Hepatocyte (in vitro differentiated cells): ENCODE measurements around the gene DNAJC30. TPM values are rescaled to one million over a fixed set of nuclear protein-coding genes. Genes with fewer than 3 reads are reported as not detected.
"Not testable (repeated sequence)": the region's sequence is repeated elsewhere in the genome, so short reads cannot be mapped to it uniquely, and the experiment has no call there.

Source experiments
- DNase-seq: peaks from one replicate; pipeline ENCODE4 v3.0.0-alpha.2; 2016; ENCODE audit warnings: low spot score
- H2AFZ ChIP-seq: fragments of 200-600 bp; sonication (generic); 2 replicates; pipeline ENCODE4 v1.6.0; 2016; ENCODE audit warnings: antibody characterized with exemption, mild to moderate bottlenecking
- H3K27ac ChIP-seq: fragments of 200-600 bp; sonication (generic); 2 replicates; pipeline ENCODE4 v1.5.1; 2016; ENCODE audit warnings: mild to moderate bottlenecking
- H3K27me3 ChIP-seq: fragments of 200-600 bp; sonication (generic); 2 replicates; pipeline ENCODE4 v1.6.1; 2016
- H3K36me3 ChIP-seq: fragments of 200-600 bp; sonication (generic); replicated peaks from 2 replicates; pipeline ENCODE4 v1.5.1; 2016; ENCODE audit warnings: low read depth; ENCODE audit not compliant: insufficient read depth
- H3K4me1 ChIP-seq: fragments of 200-600 bp; sonication (generic); 2 replicates; pipeline ENCODE4 v1.5.1; 2016; ENCODE audit warnings: mild to moderate bottlenecking, moderate library complexity; ENCODE audit not compliant: insufficient read depth
- H3K4me2 ChIP-seq: fragments of 200-600 bp; sonication (generic); 2 replicates; pipeline ENCODE4 v1.6.0; 2016
- H3K4me3 ChIP-seq: fragments of 200-600 bp; sonication (generic); 2 replicates; pipeline ENCODE4 v1.5.1; 2016; ENCODE audit warnings: mild to moderate bottlenecking
- H3K79me2 ChIP-seq: fragments of 200-600 bp; sonication (generic); 2 replicates; pipeline ENCODE4 v1.6.0; 2017; ENCODE audit warnings: mild to moderate bottlenecking
- H3K9me2 ChIP-seq: fragments of 200-600 bp; sonication (generic); replicated peaks from 2 replicates; pipeline ENCODE4 v1.6.0; 2017; ENCODE audit warnings: mild to moderate bottlenecking; ENCODE audit not compliant: insufficient read depth
- H3K9me3 ChIP-seq: fragments of 200-600 bp; sonication (generic); 2 replicates; pipeline ENCODE4 v1.5.1; 2016; ENCODE audit warnings: low read depth, mild to moderate bottlenecking
- H4K20me1 ChIP-seq: fragments of 200-600 bp; sonication (generic); 2 replicates; pipeline ENCODE4 v1.6.0; 2016; ENCODE audit warnings: mild to moderate bottlenecking; ENCODE audit not compliant: insufficient read depth, poor library complexity, severe bottlenecking
- EZH2 ChIP-seq: fragments of 200-600 bp; sonication (generic); IDR thresholded peaks from 2 replicates; pipeline ENCODE4 v1.6.1; 2016; ENCODE audit warnings: antibody characterized with exemption, mild to moderate bottlenecking, borderline replicate concordance
- EZH2phosphoT487 ChIP-seq: fragments of 200-600 bp; sonication (generic); IDR thresholded peaks from one replicate; pipeline ENCODE4 v1.6.1; 2018; ENCODE audit warnings: antibody characterized with exemption, mild to moderate bottlenecking, low read depth, moderate library complexity; ENCODE audit not compliant: unreplicated experiment, severe bottlenecking
- WGBS: methylation state at CpG from one replicate; pipeline ENCODE4 v1.1.6; 2016; ENCODE audit warnings: low lambda C conversion rate; ENCODE audit errors: missing lambda C conversion rate; 5-methylcytosine and 5-hydroxymethylcytosine counted together
- polyA plus RNA-seq: library from polyadenylated mRNA; unstranded; fragments of >200 nt; fragmentation: Nextera tagmentation; extraction: Ambion mirVana; gene quantifications from 2 replicates; pipeline ENCODE4 v1.2.1, GENCODE V29; 2016
- total RNA-seq: library from RNA; depleted of rRNA; stranded (reverse); fragments of >200 nt; gene quantifications from 2 replicates; pipeline ENCODE4 v1.2.3, GENCODE V29; 2014
- TF ChIP-seq, protein P1 (sequence below): fragments of 200-600 bp; sonication (generic); IDR thresholded peaks from 2 replicates; pipeline ENCODE4 v1.5.1; 2016; ENCODE audit warnings: antibody characterized with exemption, mild to moderate bottlenecking; ENCODE audit not compliant: poor library complexity

DNAJC30 gene
- total and polyA plus RNA-seq, 2 experiments from 2014 or later: 3.0 to 13.9 TPM

DNA sequence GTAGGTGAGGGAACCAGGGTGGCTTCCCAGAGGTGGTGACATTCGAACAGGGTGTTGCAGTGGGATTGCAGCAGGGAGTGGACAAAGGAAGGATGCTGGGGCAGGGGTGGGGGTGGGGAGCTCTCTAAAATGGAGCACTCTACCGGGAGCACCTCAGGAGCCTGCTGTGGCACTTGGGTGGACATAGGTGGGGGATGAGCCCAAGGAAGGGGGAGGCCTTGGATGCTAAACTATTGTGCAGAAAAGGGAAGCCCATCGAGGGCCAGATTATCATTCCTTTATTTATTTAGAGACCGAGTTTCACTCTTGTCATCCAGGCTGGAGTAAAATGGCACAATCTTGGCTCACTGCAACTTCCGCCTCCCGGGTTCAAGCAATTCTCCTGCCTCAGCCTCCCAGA, 39.5 kb upstream of the DNAJC30 start:
- H3K36me3 ChIP-seq: no peaks in the 10 kb centered on the region
- no peaks in the 10 kb centered on the region for H3K9me3 ChIP-seq
- H3K79me2 ChIP-seq: peaks cover 16% of the 10 kb centered on the region
- no peak overlapping the region for H3K27ac ChIP-seq
- TF ChIP-seq, protein P1, sequence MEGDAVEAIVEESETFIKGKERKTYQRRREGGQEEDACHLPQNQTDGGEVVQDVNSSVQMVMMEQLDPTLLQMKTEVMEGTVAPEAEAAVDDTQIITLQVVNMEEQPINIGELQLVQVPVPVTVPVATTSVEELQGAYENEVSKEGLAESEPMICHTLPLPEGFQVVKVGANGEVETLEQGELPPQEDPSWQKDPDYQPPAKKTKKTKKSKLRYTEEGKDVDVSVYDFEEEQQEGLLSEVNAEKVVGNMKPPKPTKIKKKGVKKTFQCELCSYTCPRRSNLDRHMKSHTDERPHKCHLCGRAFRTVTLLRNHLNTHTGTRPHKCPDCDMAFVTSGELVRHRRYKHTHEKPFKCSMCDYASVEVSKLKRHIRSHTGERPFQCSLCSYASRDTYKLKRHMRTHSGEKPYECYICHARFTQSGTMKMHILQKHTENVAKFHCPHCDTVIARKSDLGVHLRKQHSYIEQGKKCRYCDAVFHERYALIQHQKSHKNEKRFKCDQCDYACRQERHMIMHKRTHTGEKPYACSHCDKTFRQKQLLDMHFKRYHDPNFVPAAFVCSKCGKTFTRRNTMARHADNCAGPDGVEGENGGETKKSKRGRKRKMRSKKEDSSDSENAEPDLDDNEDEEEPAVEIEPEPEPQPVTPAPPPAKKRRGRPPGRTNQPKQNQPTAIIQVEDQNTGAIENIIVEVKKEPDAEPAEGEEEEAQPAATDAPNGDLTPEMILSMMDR: no peak
- TF ChIP-seq EZH2 (no peak), EZH2phosphoT487 (no peak)
- H3K4me2 ChIP-seq: no peak overlapping the region
- H3K4me3 ChIP-seq: no peak overlapping the region
- no peaks in the 10 kb centered on the region for H3K9me2 ChIP-seq
- peaks cover 9% of the 10 kb centered on the region for H3K4me1 ChIP-seq
- H4K20me1 ChIP-seq: no peaks in the 10 kb centered on the region
- H2AFZ ChIP-seq: no peak overlapping the region
- 79% methylated on average over 6 of the region's 6 CpGs for WGBS
- no peak for DNase-seq
- H3K27me3 ChIP-seq: no peaks in the 10 kb centered on the region

DNA sequence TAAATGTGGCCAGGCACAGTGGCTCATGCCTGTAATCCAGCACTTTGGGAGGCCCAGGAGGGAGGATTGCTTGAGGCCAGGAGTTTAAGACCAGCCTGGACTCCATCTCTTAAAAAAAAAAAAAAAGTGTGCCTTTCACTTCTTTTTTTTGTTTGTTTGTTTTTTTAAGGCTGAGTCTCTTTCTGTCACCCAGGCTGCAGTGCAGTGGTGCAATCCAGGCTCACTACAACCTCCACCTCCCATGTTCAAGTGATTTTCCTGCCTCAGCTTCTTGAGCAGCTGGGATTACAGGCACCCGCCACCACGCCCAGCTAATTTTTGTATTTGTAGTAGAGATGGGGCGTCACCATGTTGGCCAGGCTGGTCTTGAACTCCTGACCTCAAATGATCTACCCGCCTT, 38.9 kb upstream of the DNAJC30 start:
- not testable (repeated sequence) for H4K20me1 ChIP-seq, H3K27ac ChIP-seq, H3K9me2 ChIP-seq, H3K9me3 ChIP-seq, DNase-seq, H2AFZ ChIP-seq, H3K4me3 ChIP-seq, H3K27me3 ChIP-seq, H3K36me3 ChIP-seq, H3K4me2 ChIP-seq
- peaks cover 22% of the 10 kb centered on the region for H3K79me2 ChIP-seq
- WGBS: 88% methylated on average over 4 of the region's 4 CpGs
- peaks cover 15% of the 10 kb centered on the region for H3K4me1 ChIP-seq

DNA sequence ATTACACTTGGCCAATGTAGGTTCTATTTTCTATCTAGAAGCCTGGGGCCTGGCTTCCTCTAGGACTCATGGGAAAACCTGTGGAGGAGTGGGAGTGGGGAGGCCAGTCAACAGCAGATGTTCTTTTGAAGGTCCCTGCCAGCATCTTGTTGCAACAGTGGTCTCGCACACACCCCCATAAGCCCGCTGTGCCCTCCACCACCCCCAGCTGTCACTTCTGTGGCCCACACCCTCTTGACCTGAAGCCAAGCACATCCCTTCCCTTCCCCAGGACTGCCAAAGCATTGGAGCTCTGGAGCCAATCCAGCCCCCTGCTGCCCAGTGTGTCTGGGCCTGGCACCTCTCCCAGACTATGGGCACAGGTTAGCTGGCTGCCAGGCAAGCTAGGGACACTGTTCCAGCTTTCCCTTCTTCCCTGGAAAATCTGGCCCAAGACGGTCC, 38.1 kb upstream of the DNAJC30 start:
- WGBS: 88% methylated on average over 3 of the region's 3 CpGs
- Histone ChIP-seq H3K9me3 (no peaks in the 10 kb centered on the region), H3K27me3 (no peaks in the 10 kb centered on the region), H3K79me2 (peaks cover 30% of the 10 kb centered on the region), H3K27ac (no peak overlapping the region), H3K4me1 (peaks cover 23% of the 10 kb centered on the region), H3K36me3 (no peaks in the 10 kb centered on the region), H2AFZ (no peak overlapping the region), H4K20me1 (peaks cover 3% of the 10 kb centered on the region), H3K4me3 (no peak overlapping the region), H3K4me2 (no peak overlapping the region), H3K9me2 (no peaks in the 10 kb centered on the region)
- TF ChIP-seq EZH2phosphoT487 (no peak), EZH2 (no peak)
- TF ChIP-seq, protein P1: no peak
- no peak for DNase-seq

DNA sequence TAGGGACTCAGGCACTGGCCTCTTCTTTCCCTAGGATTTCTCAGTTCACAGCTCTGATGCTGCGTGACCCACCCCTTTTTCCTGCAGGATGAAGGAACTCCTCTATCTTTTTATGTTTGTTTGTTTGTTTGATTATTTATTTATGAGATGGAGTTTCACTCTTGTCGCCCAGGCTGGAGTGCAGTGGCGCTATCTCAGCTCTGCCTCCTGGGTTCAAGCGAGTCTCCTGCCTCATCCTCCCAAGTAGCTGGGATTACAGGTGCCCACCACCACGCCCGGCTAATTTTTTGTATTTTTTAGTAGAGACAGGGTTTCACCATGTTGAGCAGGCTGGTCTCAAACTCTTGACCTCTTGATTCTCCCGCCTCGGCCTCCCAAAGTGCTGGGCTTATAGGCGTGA, 37.2 kb upstream of the DNAJC30 start:
- not testable (repeated sequence) for H3K9me2 ChIP-seq, H4K20me1 ChIP-seq, H3K4me2 ChIP-seq, DNase-seq, H3K27ac ChIP-seq, H3K27me3 ChIP-seq, H3K9me3 ChIP-seq, H3K36me3 ChIP-seq, H3K4me3 ChIP-seq, H2AFZ ChIP-seq
- 94% methylated on average over 8 of the region's 9 CpGs for WGBS
- peaks cover 29% of the 10 kb centered on the region for H3K4me1 ChIP-seq
- H3K79me2 ChIP-seq: peaks cover 31% of the 10 kb centered on the region
